Muscle layer of duodenum (tissue), 2 donors: Measurements from ENCODE around the gene VIPR2.

Source experiments
- H3K27ac ChIP-seq: one replicate; pipeline ENCODE4 v1.7.0; 2013; ENCODE audit warnings: mild to moderate bottlenecking, low read length
- H3K27me3 ChIP-seq: one replicate; pipeline ENCODE4 v1.7.0; 2013; ENCODE audit warnings: low read depth, mild to moderate bottlenecking, control low read depth, low read length
- H3K36me3 ChIP-seq, 2 donors: one replicate each; pipeline ENCODE4 v1.7.0; 2013; ENCODE audit warnings: low read length in 2 of 2, control low read depth in 1 of 2, mild to moderate bottlenecking in 1 of 2; ENCODE audit not compliant: insufficient read depth in 2 of 2, control insufficient read depth in 1 of 2
- H3K4me1 ChIP-seq, 2 donors: one replicate each; pipeline ENCODE4 v1.7.0; 2013; ENCODE audit warnings: low read length in 2 of 2, mild to moderate bottlenecking in 2 of 2, control low read depth in 1 of 2, moderate library complexity in 1 of 2; ENCODE audit not compliant: insufficient read depth in 2 of 2, control insufficient read depth in 1 of 2
- H3K4me3 ChIP-seq, 2 donors: one replicate each; pipeline ENCODE4 v1.7.0; 2013; ENCODE audit warnings: low read length in 2 of 2, low read depth in 1 of 2, mild to moderate bottlenecking in 1 of 2
- H3K9me3 ChIP-seq, 2 donors: one replicate each; pipeline ENCODE4 v1.7.0; 2013; ENCODE audit warnings: low read length in 2 of 2, control low read depth in 1 of 2, mild to moderate bottlenecking in 1 of 2; ENCODE audit not compliant: control insufficient read depth in 1 of 2
- donor health status: healthy.

VIPR2 gene

GRCh38 chr7:159064816-159065510 lies 79.7 kb downstream of the VIPR2 start:
- peaks cover 13 to 39% of the 10 kb centered on the region in 2 donors for H3K4me1 ChIP-seq
- H3K27ac ChIP-seq, result no peak overlapping the region
- no peaks in the 10 kb centered on the region for H3K9me3 ChIP-seq
- peaks cover 3% of the 10 kb centered on the region for H3K27me3 ChIP-seq
- no peaks in the 10 kb centered on the region for H3K36me3 ChIP-seq
- no peak overlapping the region for H3K4me3 ChIP-seq

DNA sequence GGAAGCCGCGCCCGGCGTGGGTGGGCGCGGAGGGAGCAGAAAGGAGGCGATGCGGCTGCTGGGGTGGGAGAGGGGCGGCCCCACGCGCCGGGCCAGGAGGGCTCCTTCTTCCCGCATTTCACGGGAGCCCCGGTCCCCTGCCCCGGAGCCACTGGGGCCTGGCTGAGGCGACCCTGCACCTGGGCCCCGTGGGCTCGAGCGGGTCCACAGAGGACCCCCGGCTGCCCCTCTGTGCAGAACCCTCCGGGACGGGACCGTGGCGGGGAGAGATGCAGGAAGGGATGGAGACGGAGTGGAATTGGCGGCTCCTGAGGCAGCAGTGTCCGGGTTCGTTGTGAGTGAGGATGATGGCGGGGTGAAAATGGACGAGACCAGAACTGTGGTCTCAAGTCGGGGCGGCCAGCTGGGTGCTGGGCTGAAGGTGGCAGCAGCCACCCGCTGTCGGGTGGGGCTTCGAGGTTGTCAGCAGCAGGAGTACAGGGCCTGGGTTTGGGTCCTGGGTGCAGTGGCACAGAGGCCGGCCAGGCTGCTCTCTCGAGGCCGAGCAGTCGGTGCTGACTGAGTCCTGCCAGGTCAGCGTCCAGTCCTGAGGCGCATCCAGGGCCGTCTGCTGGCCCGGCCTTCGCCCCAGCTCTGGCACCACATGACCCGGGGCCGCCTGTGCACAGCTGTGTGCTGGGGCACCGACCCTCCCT lies 80.4 kb downstream of the VIPR2 start:
- Histone ChIP-seq H3K36me3 (no peaks in the 10 kb centered on the region), H3K4me3 (no peak overlapping the region), H3K4me1 (peaks cover 6 to 32% of the 10 kb centered on the region in 2 donors), H3K27me3 (peaks cover 3% of the 10 kb centered on the region), H3K9me3 (no peaks in the 10 kb centered on the region), H3K27ac (no peak overlapping the region)

GRCh38 chr7:159063046-159063840 lies 81.4 kb downstream of the VIPR2 start:
- Histone ChIP-seq H3K36me3 (no peaks in the 10 kb centered on the region), H3K27ac (no peak overlapping the region), H3K27me3 (peaks cover 3% of the 10 kb centered on the region), H3K4me3 (no peak overlapping the region), H3K4me1 (peaks cover 4 to 27% of the 10 kb centered on the region in 2 donors), H3K9me3 (no peaks in the 10 kb centered on the region)

GRCh38 chr7:159062569-159062968 lies 82.1 kb downstream of the VIPR2 start:
- Histone ChIP-seq H3K4me3 (no peak overlapping the region), H3K27me3 (peaks cover 3% of the 10 kb centered on the region), H3K9me3 (no peaks in the 10 kb centered on the region), H3K36me3 (no peaks in the 10 kb centered on the region), H3K4me1 (peaks cover 0 to 21% of the 10 kb centered on the region in 2 donors), H3K27ac (no peak overlapping the region)

DNA sequence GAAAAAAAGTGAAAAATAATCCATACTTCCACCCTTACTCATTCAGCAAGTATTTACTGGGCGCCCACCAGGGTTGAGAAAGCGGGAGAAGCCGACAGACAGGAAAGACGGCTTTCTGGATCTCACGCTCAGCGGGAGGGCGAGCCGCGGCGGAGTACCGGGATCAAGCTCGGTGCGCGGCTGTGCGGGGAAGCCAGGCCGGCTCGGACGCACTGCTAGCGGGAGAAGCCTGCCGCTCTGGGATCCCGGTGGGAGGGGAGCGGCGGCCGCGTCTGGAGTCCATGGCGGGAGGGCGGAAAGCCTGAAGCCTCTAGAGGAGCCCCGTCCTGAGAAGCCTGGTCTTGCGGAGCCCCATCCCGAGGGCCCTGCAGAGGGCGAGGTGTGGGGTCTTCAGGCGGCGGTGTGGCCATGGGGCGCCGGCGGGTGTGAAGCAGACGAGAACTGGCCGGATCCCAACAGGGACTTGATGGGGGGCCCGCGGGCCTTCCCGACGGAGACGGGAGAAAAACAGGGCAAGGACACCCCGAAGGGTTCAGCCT lies 82.9 kb downstream of the VIPR2 start:
- Histone ChIP-seq H3K4me1 (peaks cover 0 to 12% of the 10 kb centered on the region in 2 donors), H3K27ac (no peak overlapping the region), H3K4me3 (no peak overlapping the region), H3K9me3 (no peaks in the 10 kb centered on the region), H3K36me3 (no peaks in the 10 kb centered on the region), H3K27me3 (peaks cover 3% of the 10 kb centered on the region)

GRCh38 chr7:159061209-159061608 lies 83.5 kb downstream of the VIPR2 start:
- Histone ChIP-seq H3K9me3 (no peaks in the 10 kb centered on the region), H3K4me1 (peaks cover 0 to 12% of the 10 kb centered on the region in 2 donors), H3K27ac (no peak overlapping the region), H3K4me3 (no peak overlapping the region), H3K36me3 (no peaks in the 10 kb centered on the region), H3K27me3 (peaks cover 3% of the 10 kb centered on the region)

GRCh38 chr7:159060440-159060839 lies 84.2 kb downstream of the VIPR2 start:
- no peak overlapping the region for H3K4me3 ChIP-seq
- H3K9me3 ChIP-seq, result no peaks in the 10 kb centered on the region
- H3K27ac ChIP-seq, result no peak overlapping the region
- peaks cover 0 to 6% of the 10 kb centered on the region in 2 donors for H3K4me1 ChIP-seq
- peaks cover 3% of the 10 kb centered on the region for H3K27me3 ChIP-seq
- peaks cover 0 to 5% of the 10 kb centered on the region in 2 donors for H3K36me3 ChIP-seq

GRCh38 chr7:159059629-159060028 lies 85.0 kb downstream of the VIPR2 start:
- H3K36me3 ChIP-seq, result peaks cover 0 to 5% of the 10 kb centered on the region in 2 donors
- H3K27ac ChIP-seq, result no peak overlapping the region
- H3K4me1 ChIP-seq, result no peaks in the 10 kb centered on the region
- H3K4me3 ChIP-seq, result no peak overlapping the region
- H3K9me3 ChIP-seq, result no peaks in the 10 kb centered on the region
- peaks cover 3% of the 10 kb centered on the region for H3K27me3 ChIP-seq

- Histone ChIP-seq H3K27me3 (peaks cover 3% of the 10 kb centered on the region), H3K4me1 (no peaks in the 10 kb centered on the region), H3K36me3 (peaks cover 0 to 5% of the 10 kb centered on the region in 2 donors), H3K27ac (no peak overlapping the region), H3K4me3 (no peak overlapping the region), H3K9me3 (no peaks in the 10 kb centered on the region)
These were observed 87.0 kb downstream of the VIPR2 start for GRCh38 chr7:159057647-159058046.

- Histone ChIP-seq H3K36me3 (peaks cover 0 to 5% of the 10 kb centered on the region in 2 donors), H3K4me3 (no peak overlapping the region), H3K27me3 (peaks cover 3% of the 10 kb centered on the region), H3K4me1 (no peaks in the 10 kb centered on the region), H3K9me3 (no peaks in the 10 kb centered on the region), H3K27ac (no peak overlapping the region)
These were observed 87.9 kb downstream of the VIPR2 start for GRCh38 chr7:159056737-159057136.

GRCh38 chr7:159051916-159052315 lies 92.8 kb downstream of the VIPR2 start:
- Histone ChIP-seq H3K4me1 (no peaks in the 10 kb centered on the region), H3K9me3 (no peaks in the 10 kb centered on the region), H3K27me3 (no peaks in the 10 kb centered on the region), H3K4me3 (no peak overlapping the region), H3K27ac (no peak overlapping the region), H3K36me3 (peaks cover 0 to 5% of the 10 kb centered on the region in 2 donors)
